Transverse colon (tissue), 4 donors: ENCODE data around the gene LRRC73. TPM values are rescaled to one million over a fixed set of nuclear protein-coding genes. Genes with fewer than 3 reads are reported as not detected.

ENCODE experiments used
- DNase-seq: peaks from one replicate; pipeline ENCODE4 v3.0.0-alpha.2; 2019
- H3K27ac ChIP-seq, 4 donors: fragments of 200-600 bp; sonication (generic); 2 replicates each; pipeline ENCODE4 v1.5.1; 2016 to 2018; ENCODE audit warnings: inconsistent platforms in 4 of 4
- H3K27me3 ChIP-seq: fragments of 200-600 bp; sonication (generic); 2 replicates; pipeline ENCODE4 v1.5.1; 2017; ENCODE audit warnings: inconsistent platforms
- H3K36me3 ChIP-seq, 4 donors: fragments of 200-600 bp; sonication (generic); 2 replicates each; pipeline ENCODE4 v1.5.1; 2017 to 2019; ENCODE audit warnings: inconsistent platforms in 4 of 4
- H3K4me1 ChIP-seq, 4 donors: fragments of 200-600 bp; sonication (generic); 2 replicates each; pipeline ENCODE4 v1.5.1; 2017 to 2020; ENCODE audit warnings: inconsistent platforms in 4 of 4
- H3K4me3 ChIP-seq, 4 donors: fragments of 200-600 bp; sonication (generic); 1 replicate in 1 of 4; 2 replicates in 3 of 4; pipeline versions ENCODE4 v1.5.1 to v1.6.1; 2017 to 2019; ENCODE audit warnings: inconsistent platforms in 4 of 4
- H3K9me3 ChIP-seq, 2 donors: fragments of 200-600 bp; sonication (generic); 2 replicates each; pipeline ENCODE4 v1.5.1; 2017 to 2019; ENCODE audit warnings: inconsistent platforms in 2 of 2
- CTCF ChIP-seq, 5 experiments: fragments of 200-600 bp in 3 of 5; fragments of 450-650 bp in 2 of 5; sonication (generic) in 3 of 5; IDR thresholded peaks; 1 replicate in 2 of 5; 2 replicates in 3 of 5; pipeline ENCODE4 v1.5.1; 2016 to 2017; ENCODE audit warnings: antibody characterized with exemption in 5 of 5, inconsistent platforms in 3 of 5, mild to moderate bottlenecking in 2 of 5, moderate library complexity in 1 of 5
- EP300 ChIP-seq: sonication (generic); formaldehyde crosslinking; IDR thresholded peaks from one replicate; pipeline ENCODE4 v1.6.1; 2017; ENCODE audit warnings: antibody characterized with exemption, low read depth
- POLR2A ChIP-seq: fragments of 450-650 bp; IDR thresholded peaks from one replicate; pipeline ENCODE4 v1.6.1; 2016; ENCODE audit warnings: antibody characterized with exemption, mild to moderate bottlenecking, moderate library complexity
- POLR2AphosphoS5 ChIP-seq, 3 donors: sonication (generic); formaldehyde crosslinking; IDR thresholded peaks; one replicate each; pipeline ENCODE4 v1.6.1; 2016; ENCODE audit warnings: antibody characterized with exemption in 3 of 3
- WGBS, 2 donors: methylation state at CpG; one replicate each; pipeline ENCODE4 v1.1.5; 2018; ENCODE audit warnings: low coverage in 1 of 2; 5-methylcytosine and 5-hydroxymethylcytosine counted together
- in situ Hi-C, 4 donors: fragments of 200-750 bp; cut with MboI; loops; one replicate each; pipeline versions ENCODE4 v1.15.0 to v1.15.1; 2017; ENCODE audit warnings: low sequenced_read_pairs in 3 of 4, low pct_ligation_motif_present in 1 of 4, low pct_unique_long_range_greater_than_20kb in 1 of 4
- intact Hi-C: fragments of 100-400 bp; cut with DNase I; formaldehyde crosslinking; loops from one replicate; pipeline ENCODE4 v1.15.1; 2023; ENCODE audit warnings: low total_unique reads
- total RNA-seq, 4 donors: library from RNA; depleted of rRNA; stranded (reverse); fragments of >200 nt; gene quantifications; one replicate each; pipeline ENCODE4 v1.1.0, GENCODE V29; 2016

Gene LRRC73
- total RNA-seq, 4 donors from 2014 or later: 0.60 to 0.96 TPM; not detected in 2

- no peak for DNase-seq
- no peaks in the 10 kb centered on the region for H3K9me3 ChIP-seq
- H3K27me3 ChIP-seq: peaks cover 16% of the 10 kb centered on the region
- in situ Hi-C loops: loop anchor here in 1 of 4 donors (5.0 kb wide), 1 partner anchor 53 kb away; no protein-coding TSS in a partner anchor
- no peak overlapping the region for H3K4me3 ChIP-seq
- no peak overlapping the region for H3K27ac ChIP-seq
- intact Hi-C loops: loop anchor here (5.0 to 10.0 kb wide), 3 partner anchors 53 to 243 kb away; partner anchors contain the start of gene ZNF318
- H3K4me1 ChIP-seq: peaks cover 5 to 15% (median 14%) of the 10 kb centered on the region in 4 donors
- WGBS, 2 donors: 94% methylated on average over 25 of the region's 26 CpGs; no CpG with 5 or more reads in 1 of the 2 donors
- H3K36me3 ChIP-seq: peaks cover 0 to 14% (median 4%) of the 10 kb centered on the region in 4 donors
- TF ChIP-seq EP300: no peak
- TF ChIP-seq POLR2AphosphoS5 (IDR thresholded peaks at IDR 0.05): no peak
Measured at GRCh38 chr6:43504756-43505593, 5.2 kb downstream of the LRRC73 start.

GRCh38 chr6:43503443-43503842 is 6.7 kb downstream of the LRRC73 start:
- H3K36me3 ChIP-seq: peaks cover 0 to 21% (median 14%) of the 10 kb centered on the region in 4 donors
- in situ Hi-C loops: loop anchor here in 1 of 4 donors (5.0 kb wide), 1 partner anchor 51 kb away; no protein-coding TSS in a partner anchor
- intact Hi-C loops: loop anchor here (10.0 kb wide), 1 partner anchor 139 kb away; the partner anchor contains the start of gene ZNF318

GRCh38 chr6:43502666-43503065 is 7.5 kb downstream of the LRRC73 start:
- DNase-seq: no peak
- H3K9me3 ChIP-seq: no peaks in the 10 kb centered on the region
- peaks cover 0 to 3% (median 2%) of the 10 kb centered on the region in 4 donors for H3K4me1 ChIP-seq
- in situ Hi-C loops (loop anchor here in 1 of 4 donors (5.0 kb wide), 1 partner anchor 50 kb away; no protein-coding TSS in a partner anchor), intact Hi-C loops (loop anchor here (10.0 kb wide), 1 partner anchor 138 kb away; the partner anchor contains the start of gene ZNF318)
- H3K27ac ChIP-seq: no peak overlapping the region
- H3K4me3 ChIP-seq: no peak overlapping the region
- WGBS, 2 donors: 85 to 100% methylated on average over 2 to 4 of the region's 4 CpGs
- TF ChIP-seq EP300: no peak
- no peak for TF ChIP-seq CTCF (IDR thresholded peaks at IDR 0.05)
- no peak for TF ChIP-seq POLR2AphosphoS5 (IDR thresholded peaks at IDR 0.05)
- TF ChIP-seq POLR2A: no peak
- H3K27me3 ChIP-seq: no peaks in the 10 kb centered on the region
- peaks cover 0 to 22% (median 14%) of the 10 kb centered on the region in 4 donors for H3K36me3 ChIP-seq

More at GRCh38 chr6:43503443-43503842, 6.7 kb downstream of the LRRC73 start:
- no peaks in the 10 kb centered on the region for H3K9me3 ChIP-seq
- H3K4me3 ChIP-seq: no peak overlapping the region
- H3K4me1 ChIP-seq: peaks cover 0 to 3% (median 2%) of the 10 kb centered on the region in 4 donors
- no peak for TF ChIP-seq POLR2A
- no peak for TF ChIP-seq POLR2AphosphoS5 (IDR thresholded peaks at IDR 0.05)
- no peak for TF ChIP-seq EP300
- TF ChIP-seq CTCF (IDR thresholded peaks at IDR 0.05): no peak
- no peak overlapping the region for H3K27ac ChIP-seq
- no peak for DNase-seq
- WGBS, 2 donors: 91 to 100% methylated on average over 1 to 8 of the region's 8 CpGs
- peaks cover 4% of the 10 kb centered on the region for H3K27me3 ChIP-seq

- Histone ChIP-seq H3K27me3 (no peaks in the 10 kb centered on the region), H3K36me3 (peaks cover 0 to 22% (median 14%) of the 10 kb centered on the region in 4 donors), H3K27ac (no peak overlapping the region), H3K4me1 (peaks cover 0 to 6% (median 2%) of the 10 kb centered on the region in 4 donors), H3K9me3 (no peaks in the 10 kb centered on the region), H3K4me3 (no peak overlapping the region)
- TF ChIP-seq POLR2AphosphoS5 (IDR thresholded peaks at IDR 0.05): no peak
- TF ChIP-seq EP300: no peak
- TF ChIP-seq CTCF (IDR thresholded peaks at IDR 0.05): no peak
- TF ChIP-seq POLR2A: no peak
- intact Hi-C loops: loop anchor here (10.0 kb wide), 1 partner anchor 136 kb away; the partner anchor contains the start of gene ZNF318
- 95 to 97% methylated on average over 3 of the region's 3 CpGs for WGBS, 2 donors
- in situ Hi-C loops: loop anchor here in 1 of 4 donors (5.0 kb wide), 1 partner anchor 49 kb away; no protein-coding TSS in a partner anchor
- DNase-seq: no peak
Measured at GRCh38 chr6:43500921-43501320, 9.2 kb downstream of the LRRC73 start.
